Brain microvascular endothelial cell (primary cell): ENCODE data around the gene SPC24.
"Not testable (repeated sequence)": the region's sequence is repeated elsewhere in the genome, so short reads cannot be mapped to it uniquely, and the experiment has no call there.

Source experiments
- DNase-seq: peaks from one replicate; pipeline ENCODE4 v3.0.0-alpha.2; 2020
- H3K27ac ChIP-seq: fragments of 250-450 bp; sonication (Bioruptor Pico); 2 replicates; pipeline ENCODE4 v1.5.1; 2020; ENCODE audit warnings: mild to moderate bottlenecking, moderate library complexity
- H3K27me3 ChIP-seq: fragments of 250-450 bp; sonication (Bioruptor Pico); replicated peaks from 2 replicates; pipeline ENCODE4 v1.5.1; 2020; ENCODE audit warnings: mild to moderate bottlenecking
- H3K36me3 ChIP-seq: fragments of 250-450 bp; sonication (Bioruptor Pico); replicated peaks from 2 replicates; pipeline ENCODE4 v1.5.1; 2020; ENCODE audit warnings: mild to moderate bottlenecking
- H3K4me3 ChIP-seq: 2 replicates; pipeline ENCODE4 v1.5.1; 2011; ENCODE audit warnings: low read depth, mild to moderate bottlenecking, control low read depth, low read length, moderate library complexity
- in situ Hi-C: cut with HindIII; loops from 2 replicates; pipeline ENCODE4 v1.10.0; 2017; ENCODE audit warnings: low sequenced_read_pairs, low pct_ligation_motif_present
- TF ChIP-seq, protein P1 (sequence below): IDR thresholded peaks from 2 replicates; pipeline ENCODE4 v1.5.1; 2011; ENCODE audit warnings: low read depth, mild to moderate bottlenecking, moderate library complexity, low read length, control low read depth, inconsistent platforms; ENCODE audit errors: missing control alignments

Gene SPC24

GRCh38 chr19:11151181-11151580 is 4.4 kb downstream of the SPC24 start:
- no peaks in the 10 kb centered on the region for H3K27me3 ChIP-seq
- in situ Hi-C loops, result no loop called here
- no peak overlapping the region for H3K4me3 ChIP-seq
- peak overlapping the region; percentile 6 for H3K27ac ChIP-seq
- H3K36me3 ChIP-seq, result no peaks in the 10 kb centered on the region
- DNase-seq, result peak; percentile 49
- TF ChIP-seq, protein P1, sequence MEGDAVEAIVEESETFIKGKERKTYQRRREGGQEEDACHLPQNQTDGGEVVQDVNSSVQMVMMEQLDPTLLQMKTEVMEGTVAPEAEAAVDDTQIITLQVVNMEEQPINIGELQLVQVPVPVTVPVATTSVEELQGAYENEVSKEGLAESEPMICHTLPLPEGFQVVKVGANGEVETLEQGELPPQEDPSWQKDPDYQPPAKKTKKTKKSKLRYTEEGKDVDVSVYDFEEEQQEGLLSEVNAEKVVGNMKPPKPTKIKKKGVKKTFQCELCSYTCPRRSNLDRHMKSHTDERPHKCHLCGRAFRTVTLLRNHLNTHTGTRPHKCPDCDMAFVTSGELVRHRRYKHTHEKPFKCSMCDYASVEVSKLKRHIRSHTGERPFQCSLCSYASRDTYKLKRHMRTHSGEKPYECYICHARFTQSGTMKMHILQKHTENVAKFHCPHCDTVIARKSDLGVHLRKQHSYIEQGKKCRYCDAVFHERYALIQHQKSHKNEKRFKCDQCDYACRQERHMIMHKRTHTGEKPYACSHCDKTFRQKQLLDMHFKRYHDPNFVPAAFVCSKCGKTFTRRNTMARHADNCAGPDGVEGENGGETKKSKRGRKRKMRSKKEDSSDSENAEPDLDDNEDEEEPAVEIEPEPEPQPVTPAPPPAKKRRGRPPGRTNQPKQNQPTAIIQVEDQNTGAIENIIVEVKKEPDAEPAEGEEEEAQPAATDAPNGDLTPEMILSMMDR, result no peak

DNA sequence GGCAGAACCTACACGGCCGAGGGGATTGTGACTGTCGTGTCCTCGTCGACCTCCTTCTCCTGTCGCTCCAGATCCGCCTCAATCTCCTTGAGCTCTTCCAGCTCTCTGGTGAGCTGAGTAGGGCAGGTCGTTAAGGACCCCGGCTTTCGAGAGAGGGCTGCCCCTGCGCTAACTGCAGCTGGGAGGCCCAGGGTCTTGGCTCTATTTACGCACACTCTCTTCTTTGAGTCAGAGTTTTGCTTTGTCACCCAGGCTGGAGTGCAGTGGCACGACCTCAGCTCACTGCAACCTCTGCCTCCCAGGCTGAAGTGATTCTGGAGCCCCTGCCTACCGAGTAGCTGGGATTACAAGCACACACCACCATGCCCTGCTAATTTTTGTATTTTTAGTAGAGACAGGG is 7.6 kb downstream of the SPC24 start:
- Histone ChIP-seq H3K36me3 (no peaks in the 10 kb centered on the region), H3K27me3 (no peaks in the 10 kb centered on the region), H3K27ac (no peak overlapping the region), H3K4me3 (no peak overlapping the region)
- in situ Hi-C loops, result no loop called here
- TF ChIP-seq, protein P1, result no peak
- DNase-seq, result no peak

DNA sequence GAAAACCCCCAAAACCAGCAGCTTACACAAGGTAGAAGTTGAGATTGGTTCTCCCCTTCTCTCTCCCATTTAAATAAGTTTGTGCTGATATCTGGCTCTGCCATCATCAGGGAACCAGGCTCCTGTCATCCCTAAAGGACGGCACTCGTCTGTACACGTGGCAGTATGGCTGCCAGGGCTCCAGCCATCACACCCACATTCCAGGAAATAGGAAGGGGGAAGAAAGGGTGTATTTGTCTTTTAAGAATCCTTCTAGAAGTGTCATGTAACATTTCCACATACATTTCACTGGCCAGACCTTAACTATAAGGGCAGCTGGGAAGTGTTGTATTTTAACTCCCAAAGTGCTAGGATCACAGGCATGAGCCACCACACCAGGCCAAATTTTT is 10.1 kb downstream of the SPC24 start:
- H3K27me3 ChIP-seq, result no peaks in the 10 kb centered on the region
- TF ChIP-seq, protein P1, result no peak
- no peak overlapping the region for H3K27ac ChIP-seq
- no peak overlapping the region for H3K4me3 ChIP-seq
- DNase-seq, result no peak
- in situ Hi-C loops, result no loop called here
- no peaks in the 10 kb centered on the region for H3K36me3 ChIP-seq

DNA sequence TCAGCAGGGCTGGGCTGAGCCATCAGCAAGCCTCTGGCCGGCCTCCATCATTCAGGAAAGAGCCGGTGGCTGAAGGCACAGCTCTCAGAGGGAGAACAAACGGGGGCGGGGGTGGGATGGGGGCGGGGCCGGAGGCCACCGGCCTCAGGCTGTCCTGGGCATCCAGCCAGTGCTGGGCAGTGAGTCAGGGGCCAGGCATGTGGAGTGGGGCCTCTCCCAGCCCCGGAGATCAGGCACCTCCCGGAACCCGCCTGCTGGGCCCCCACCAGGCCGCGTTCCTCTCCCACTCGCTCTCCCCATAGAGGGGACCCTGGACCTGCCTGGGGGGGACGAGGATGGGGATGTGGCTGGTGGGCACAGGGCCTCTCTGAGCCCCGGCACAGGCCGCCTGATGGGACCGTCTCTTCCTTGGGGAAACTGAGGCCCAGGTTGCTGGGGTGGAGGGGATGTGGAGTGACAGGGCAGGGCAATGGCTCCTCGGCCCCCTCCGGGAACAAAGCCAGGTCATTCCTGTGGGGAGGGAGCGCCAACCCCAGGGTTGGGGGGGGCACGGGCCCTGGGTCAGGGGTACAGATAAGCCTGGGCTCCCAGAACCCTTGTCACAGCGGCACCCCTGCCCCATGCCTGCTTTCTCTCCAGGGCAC is 12.9 kb downstream of the SPC24 start:
- in situ Hi-C loops, result no loop called here
- H3K4me3 ChIP-seq, result peak overlapping the region; percentile 29
- no peaks in the 10 kb centered on the region for H3K27me3 ChIP-seq
- H3K27ac ChIP-seq, result peak overlapping the region; percentile 79
- TF ChIP-seq, protein P1, result no peak
- peak; percentile 93 for DNase-seq
- no peaks in the 10 kb centered on the region for H3K36me3 ChIP-seq

DNA sequence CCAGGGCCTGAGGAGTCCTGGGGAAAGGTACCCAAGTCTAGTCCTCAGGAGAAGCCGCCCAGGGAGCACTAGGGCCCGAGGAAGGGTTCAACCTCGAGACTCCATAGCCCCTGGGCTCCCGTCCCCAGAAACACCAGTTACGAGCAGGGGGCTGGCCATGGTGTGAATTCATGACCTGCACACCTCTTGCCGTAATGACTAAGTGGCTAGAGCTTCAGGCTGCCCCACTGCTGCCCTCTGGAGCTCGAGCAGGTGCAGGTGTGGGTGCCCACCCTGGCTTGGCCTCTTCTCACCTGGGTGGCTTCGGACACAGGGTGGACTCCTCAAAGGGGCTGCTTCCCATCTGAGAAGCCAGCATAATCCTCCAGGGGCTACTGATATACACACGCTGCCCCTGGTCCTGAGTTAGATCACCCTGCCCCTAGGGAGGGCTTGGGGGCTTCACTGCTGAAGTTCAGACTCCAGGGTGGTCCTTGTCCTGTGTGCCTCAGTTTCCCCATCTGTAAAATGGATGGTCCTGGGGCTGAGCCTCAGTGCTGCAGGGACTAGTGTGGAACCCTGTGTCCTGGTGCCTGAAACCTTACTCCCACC is 13.6 kb downstream of the SPC24 start:
- TF ChIP-seq, protein P1, result no peak
- no peak overlapping the region for H3K4me3 ChIP-seq
- H3K27me3 ChIP-seq, result no peaks in the 10 kb centered on the region
- H3K36me3 ChIP-seq, result no peaks in the 10 kb centered on the region
- H3K27ac ChIP-seq, result peak overlapping the region; percentile 44
- in situ Hi-C loops, result no loop called here
- DNase-seq, result no peak

- DNase-seq, result no peak
- in situ Hi-C loops, result no loop called here
Measured at GRCh38 chr19:11140896-11141295, 14.7 kb downstream of the SPC24 start.

GRCh38 chr19:11140023-11140538 is 15.5 kb downstream of the SPC24 start:
- H3K27ac ChIP-seq, H3K27me3 ChIP-seq, DNase-seq, H3K4me3 ChIP-seq, H3K36me3 ChIP-seq, in situ Hi-C loops: not testable (repeated sequence)

More at GRCh38 chr19:11140896-11141295, 14.7 kb downstream of the SPC24 start:
- H3K27ac ChIP-seq, result no peak overlapping the region
- TF ChIP-seq, protein P1, result no peak
- no peak overlapping the region for H3K4me3 ChIP-seq
- H3K36me3 ChIP-seq, result no peaks in the 10 kb centered on the region
- no peaks in the 10 kb centered on the region for H3K27me3 ChIP-seq
